GM19395 (cell line): Measurements from ENCODE around the gene SEC23A.
"Not testable (repeated sequence)": the region's sequence is repeated elsewhere in the genome, so short reads cannot be mapped to it uniquely, and the experiment has no call there.

Experiments used
- ATAC-seq: cut with Tn5 transposase; IDR thresholded peaks from one replicate; pipeline ENCODE4 v1.9.1; 2021; ENCODE audit warnings: mild to moderate bottlenecking, moderate library complexity; ENCODE audit not compliant: unreplicated experiment

Gene SEC23A

DNA sequence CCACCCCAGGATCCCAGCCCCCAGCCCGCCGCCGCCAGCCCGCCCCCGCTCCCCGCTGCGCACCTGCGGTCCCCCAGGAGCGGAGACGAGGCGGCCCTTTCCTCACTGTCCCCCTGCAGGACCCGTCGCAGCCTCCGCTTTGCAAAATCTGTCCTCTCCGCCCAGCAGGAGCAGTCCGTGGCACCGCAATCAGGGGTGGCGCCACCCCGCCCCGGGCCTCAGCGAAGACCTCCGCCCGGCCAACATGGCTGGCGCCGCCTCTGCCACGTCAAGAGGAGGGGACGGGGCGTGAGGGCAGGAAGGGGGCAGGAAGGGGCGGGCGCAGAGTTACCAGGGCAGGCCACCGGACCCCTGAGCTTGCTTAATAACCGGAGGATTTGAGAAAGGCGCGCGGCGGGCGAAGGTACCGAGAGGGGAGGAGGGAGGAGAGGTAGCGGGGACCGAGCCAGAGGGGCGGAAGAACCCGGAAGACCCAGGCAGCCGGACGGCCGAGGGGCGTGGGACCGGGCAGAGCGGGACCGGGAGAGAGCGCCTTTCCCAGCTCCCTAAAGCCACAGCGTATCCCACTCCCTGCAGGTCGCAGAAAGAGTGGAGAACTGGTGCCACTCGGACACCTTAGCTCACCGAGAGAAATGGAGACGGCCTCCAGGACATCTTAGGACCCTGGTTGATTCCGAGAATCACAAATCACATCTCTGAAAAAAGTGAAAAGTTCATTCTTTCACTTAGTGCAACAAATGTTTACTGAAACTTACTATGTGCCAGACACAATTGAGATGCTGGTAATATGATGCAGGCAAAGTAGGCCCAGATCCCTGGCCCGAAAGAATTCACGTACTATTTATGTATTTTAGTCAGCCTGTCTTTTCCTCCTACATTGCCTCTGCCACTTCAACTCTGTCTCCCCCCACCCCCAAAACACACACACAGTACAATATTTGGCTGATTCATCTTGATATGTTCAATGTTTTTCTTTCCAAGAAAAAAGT, at the start of gene SEC23A:
SEC23A (minus strand) TSS at position 267 of the 989 bp plus-strand sequence. CDS start 7,117 bp downstream, outside the sequence.
- peak; percentile 87 for ATAC-seq

DNA sequence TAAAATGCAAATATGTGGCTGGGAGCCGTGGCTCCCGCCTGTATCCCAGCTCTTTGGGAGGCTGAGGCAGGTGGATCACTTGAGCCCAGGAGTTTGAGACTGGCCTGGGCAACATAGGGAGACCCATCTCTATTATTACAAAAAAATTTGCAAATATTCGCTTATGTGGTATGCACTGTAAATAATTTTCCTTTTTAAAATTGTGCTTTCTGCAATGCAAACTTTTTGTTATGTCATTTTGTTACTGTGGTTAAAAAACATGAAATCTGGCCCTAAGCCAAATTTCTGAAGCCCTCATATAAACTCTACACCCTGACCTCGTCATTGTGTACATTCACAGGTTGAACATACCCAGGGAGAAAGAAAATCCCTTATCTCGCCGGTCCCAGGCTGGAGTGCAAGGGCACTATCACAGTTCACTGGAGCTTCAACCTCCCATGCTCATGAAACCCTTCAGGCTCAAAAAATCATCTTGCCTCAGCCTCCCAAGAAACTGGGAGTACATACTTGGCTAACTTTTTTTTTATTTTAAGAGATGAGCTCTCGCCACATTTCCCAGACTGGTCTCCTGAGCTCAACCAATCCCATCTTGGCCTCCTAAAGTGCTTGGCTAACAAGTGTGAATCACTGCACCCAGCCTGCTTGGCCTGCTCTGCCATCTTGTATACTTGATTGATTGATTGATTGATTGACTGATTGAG, 42.4 kb upstream of the SEC23A start:
- no peak for ATAC-seq

DNA sequence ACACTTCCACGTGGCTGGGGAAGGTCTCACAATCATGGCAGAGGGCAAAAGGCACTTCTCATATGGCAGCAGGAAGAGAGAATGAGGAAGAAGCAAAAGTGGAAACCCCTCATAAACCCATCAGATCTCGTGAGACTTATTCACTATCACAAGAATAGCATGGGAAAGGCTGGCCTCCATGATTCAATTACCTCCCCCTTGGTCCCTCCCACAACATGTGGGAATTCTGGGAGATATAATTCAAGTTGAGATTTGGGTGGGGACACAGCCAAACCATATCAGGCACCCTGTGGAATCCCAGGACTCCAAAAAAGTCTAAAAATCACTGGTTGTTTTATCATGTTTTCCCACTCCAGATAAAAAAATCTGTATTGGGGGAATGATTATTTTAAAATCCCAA, 40.2 kb upstream of the SEC23A start:
- ATAC-seq, result not testable (repeated sequence)

DNA sequence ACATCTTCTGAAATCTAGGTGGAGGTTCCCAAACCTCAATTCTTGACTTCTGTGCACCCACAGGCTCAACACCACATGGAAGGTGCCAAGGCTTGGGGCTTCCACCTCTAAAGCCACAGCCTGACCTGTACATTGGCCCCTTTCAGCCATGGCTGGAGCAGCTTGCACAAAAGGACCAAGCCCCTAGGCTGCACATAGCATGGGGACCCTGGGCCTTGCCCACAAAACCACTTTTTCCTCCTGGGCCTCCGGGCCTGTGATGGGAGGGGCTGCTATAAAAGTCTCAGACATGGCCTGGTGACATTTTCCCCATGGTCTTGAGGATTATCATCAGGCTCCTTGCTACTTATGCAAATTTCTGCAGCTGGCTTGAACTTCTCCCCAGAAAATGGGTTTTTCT, 38.6 kb upstream of the SEC23A start:
- not testable (repeated sequence) for ATAC-seq

DNA sequence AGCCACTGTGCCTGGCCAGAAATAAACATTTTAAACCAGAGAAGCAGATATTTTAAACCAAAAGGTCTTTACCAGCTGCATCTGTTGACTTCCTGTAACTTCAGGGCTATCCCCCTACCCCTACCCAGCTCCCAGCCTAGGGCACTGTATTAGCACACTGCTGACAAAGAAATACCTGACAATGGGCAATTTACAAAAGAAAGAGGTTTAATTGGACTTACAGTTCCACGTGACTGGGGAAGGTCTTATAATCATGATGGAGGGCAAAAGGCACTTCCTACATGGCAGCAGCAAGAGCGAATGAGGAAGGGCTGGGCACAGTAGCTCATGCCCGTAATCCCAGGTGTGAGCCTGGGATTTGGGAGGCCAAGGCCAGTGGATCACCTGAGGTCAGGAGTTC, 37.1 kb upstream of the SEC23A start:
- ATAC-seq, result no peak

DNA sequence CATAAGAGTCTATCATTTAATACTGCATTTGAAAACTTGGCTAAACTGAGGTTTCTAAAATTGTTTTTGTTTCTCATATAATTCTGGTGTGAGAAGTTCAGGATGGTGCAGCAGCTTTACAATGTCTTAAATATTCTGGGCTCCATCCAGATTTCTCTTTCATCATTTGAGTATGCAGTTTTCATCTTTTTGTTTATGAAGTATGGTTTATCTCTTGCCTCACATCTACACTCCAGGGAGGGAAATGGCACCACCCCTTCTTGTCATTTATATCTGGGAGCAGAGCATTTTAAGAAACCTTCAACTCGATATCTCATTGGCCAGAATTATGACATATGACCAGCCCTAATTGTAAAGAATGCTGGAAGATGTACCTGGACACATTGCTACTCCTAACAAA, 35.4 kb upstream of the SEC23A start:
- no peak for ATAC-seq

DNA sequence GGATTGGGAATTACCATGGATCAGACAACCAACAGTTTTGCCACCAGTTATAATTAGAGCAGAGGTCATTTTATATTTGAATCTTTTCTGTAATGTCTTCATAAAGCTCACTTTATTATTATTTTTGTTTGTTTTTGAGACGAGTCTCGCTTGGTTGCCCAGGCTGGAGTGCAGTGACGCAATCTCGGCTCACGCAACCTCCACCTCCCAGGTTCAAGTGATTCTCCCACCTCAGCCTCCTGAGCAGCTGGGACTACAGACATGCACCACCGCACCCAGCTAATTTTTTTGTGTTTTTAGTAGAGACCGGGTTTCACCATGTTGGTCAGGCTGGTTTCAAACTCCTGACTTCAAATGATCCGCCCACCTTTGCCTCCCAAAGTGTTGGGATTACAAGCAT, 34.8 kb upstream of the SEC23A start:
- not testable (repeated sequence) for ATAC-seq

DNA sequence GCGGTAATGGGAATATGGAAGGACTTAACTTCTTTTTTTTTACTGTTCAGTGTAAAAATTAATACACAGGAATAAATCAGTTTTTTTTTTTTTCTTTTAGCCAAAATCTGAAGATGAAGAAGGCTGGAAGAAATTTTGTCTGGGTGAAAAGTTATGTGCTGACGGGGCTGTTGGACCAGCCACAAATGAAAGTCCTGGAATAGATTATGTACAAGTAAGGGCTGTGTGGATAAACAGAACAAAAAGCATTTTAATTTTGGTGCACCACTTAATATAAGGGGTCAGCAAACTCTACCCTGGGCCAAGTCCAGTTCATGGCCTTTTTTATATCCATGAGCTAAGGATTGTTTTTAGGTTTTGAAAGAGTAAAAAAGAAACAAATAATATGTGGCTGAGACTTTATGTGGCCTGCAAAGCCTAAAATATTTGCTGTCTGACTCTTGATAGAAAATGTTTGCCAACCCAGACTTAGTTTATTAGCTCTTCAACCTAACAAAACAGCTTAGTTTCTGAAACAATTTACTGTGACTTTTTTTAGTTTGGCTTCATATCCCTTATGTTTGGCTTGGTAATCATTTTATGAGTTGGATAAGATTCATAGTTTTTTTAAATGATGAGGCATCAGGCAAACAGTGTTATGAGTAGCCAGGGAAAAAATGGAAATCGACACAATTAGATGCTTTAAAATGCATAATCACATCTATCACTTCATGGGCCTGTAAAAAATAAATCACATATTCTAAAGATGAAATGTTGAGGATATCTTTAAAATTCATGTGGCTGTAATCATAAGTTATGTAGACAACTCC, 19.5 kb upstream of the SEC23A start:
- ATAC-seq, result no peak

DNA sequence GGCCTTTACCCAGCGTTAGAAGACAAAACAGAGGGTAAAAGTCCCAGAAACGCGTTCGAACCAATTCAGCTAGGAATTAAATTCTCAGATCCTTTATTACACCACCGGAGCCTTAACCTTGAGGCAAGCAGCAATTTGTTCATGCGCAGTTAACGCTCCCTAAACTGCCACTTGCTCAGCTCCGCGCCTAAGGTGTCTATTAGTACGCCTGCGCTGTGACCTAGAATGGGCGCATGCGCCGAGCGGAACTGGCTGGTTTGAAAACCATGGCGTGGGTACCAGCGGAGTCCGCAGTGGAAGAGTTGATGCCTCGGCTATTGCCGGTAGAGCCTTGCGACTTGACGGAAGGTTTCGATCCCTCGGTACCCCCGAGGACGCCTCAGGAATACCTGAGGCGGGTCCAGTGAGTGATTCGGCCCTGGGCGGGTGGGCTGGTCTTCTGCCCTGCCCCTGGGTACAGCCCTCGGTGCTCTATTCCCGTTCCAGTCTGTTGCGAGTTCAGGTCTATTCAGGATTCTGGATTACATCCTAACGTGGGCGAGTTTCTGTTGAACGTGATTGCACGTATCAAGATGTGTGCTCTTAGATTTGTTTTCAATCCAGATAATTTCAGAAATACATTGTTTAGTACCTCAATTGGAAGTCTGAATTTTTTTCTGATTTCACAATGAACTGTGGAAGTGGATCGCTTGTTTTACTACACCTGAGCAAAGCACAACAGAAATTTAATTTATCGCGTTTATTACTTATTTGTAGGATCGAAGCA, 11.2 kb upstream of the SEC23A start, which contains the start of gene GEMIN2:
GEMIN2 (plus strand) TSS at position 251 of the 766 bp plus-strand sequence; CDS start at position 267, 16 bp downstream.
- ATAC-seq, result peak; percentile 87

DNA sequence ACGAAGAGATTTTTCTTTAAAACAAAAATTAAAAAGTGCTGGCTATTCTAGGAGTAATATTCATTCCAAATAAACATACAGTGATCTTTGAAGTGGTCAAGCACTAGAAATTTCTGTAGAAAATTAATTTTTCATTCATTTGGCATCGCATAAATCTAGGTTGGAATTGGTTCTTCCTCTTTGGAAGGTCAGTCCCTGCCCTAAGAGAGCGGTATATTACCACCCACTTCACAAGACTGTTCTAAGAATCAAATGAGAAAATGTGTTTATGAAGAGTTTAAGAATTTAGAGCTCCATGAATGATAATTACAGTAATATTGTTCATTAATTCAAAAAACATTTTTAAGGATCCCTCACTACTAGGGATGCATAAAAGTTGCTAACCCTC, 10.6 kb upstream of the SEC23A start:
- ATAC-seq, result no peak

DNA sequence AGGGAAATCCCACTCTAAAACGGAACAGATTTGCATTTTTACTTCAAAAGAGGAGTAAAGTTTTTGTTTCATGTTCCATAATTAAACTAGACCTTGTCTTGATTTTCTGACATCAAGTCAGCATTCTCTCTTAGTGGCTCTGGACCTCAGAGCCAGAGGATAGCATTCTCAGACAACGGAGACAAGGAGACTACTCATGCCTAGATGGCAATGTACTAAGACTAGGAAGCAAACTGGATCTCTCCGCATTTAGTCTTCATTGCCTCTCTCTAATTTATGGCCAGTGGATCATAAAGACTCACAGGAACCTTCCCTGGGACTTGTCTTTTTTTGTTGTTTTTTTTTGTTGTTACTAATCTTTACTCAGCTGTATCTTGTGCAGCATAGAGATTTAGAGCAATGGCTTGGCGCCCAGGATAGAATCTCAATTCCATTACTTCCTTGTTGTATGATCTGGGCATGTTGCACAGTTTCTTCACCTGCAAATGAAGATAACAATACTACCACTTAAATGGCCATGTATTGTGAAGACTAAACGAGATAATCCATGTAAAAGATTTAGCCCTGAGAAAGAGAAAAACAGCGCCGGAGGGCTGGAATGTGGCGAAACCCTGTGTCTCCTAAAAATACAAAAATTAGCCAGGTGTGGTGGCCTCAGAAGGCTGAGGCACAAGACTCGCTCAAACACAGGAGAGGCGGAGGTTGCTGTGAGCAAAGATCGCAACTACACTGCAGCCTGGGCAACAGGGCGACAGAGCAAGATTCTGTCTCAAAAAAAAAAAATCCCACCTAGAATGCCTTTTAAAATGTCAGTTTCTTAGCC, 7.1 kb upstream of the SEC23A start:
- no peak for ATAC-seq

DNA sequence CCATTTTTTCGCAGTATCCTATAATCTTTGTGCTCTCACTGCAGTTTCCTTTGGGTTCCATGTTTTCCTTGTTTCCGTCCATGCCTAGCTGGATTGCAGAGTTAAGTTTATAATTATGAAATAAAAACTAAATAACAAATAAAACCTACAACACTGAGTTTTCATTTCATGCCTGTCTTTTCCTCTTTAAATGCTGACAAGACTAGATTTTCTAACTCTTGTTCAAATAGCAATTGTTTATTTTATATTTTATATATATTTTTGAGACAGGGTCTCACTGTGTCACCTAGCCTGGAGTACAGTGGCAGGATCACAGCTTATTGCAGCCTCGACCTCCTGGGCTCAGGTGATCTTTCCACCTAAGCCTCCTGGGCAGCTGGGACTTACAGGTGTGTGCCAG, 5.8 kb upstream of the SEC23A start:
- ATAC-seq, result no peak

DNA sequence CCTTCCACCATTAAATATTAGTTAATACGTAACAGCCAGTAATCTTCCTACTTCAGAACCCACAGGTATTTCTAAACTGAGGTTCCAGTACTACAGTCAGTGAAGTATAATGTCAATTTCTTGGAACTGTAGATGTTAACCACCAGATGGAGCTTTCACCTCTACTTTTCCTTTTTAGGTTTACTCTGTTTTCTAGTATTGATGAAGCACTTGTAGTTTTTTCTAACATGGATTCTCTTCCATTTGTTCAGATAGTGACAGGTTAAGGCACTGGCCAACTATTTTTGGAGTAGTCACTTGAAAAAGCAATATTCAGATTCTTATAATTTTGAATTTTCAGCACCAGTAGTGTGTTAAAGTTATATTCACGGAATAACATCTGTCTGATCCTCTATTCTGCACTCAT, 4.6 kb upstream of the SEC23A start:
- peak; percentile 35 for ATAC-seq

DNA sequence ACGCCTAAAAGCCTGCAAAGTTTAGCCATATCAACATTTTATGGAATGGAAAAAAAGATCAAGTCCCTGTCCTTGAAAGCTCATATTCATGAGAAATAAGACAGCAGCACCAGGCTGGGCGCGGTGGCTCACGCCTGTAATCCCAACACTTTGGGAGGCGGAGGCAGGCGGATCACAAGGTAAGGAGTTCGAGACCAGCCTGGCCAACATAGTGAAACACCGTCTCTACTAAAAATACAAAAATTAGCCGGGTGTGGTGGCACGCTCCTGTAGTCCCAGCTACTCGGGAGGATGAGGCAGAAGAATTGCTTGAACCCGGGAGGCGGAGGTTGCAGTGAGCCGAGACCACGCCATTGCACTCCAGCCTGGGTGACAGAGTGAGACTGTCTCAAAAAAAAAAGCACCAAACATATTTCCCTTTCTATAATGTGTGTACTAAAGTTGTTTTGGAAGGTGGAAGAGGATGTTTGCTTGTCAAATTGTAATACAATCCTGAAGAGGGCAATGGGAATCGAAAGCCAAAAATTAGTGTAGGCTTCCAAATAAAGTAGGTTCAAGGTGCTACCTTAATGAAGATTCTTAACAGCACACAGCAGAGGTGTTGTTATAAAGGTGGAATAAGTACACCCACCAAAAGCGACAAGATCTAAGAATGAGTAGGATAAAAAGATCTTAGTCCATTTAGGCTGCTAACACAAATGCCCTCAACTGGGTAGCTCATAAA, 1.2 kb upstream of the SEC23A start:
- ATAC-seq, result not testable (repeated sequence)

DNA sequence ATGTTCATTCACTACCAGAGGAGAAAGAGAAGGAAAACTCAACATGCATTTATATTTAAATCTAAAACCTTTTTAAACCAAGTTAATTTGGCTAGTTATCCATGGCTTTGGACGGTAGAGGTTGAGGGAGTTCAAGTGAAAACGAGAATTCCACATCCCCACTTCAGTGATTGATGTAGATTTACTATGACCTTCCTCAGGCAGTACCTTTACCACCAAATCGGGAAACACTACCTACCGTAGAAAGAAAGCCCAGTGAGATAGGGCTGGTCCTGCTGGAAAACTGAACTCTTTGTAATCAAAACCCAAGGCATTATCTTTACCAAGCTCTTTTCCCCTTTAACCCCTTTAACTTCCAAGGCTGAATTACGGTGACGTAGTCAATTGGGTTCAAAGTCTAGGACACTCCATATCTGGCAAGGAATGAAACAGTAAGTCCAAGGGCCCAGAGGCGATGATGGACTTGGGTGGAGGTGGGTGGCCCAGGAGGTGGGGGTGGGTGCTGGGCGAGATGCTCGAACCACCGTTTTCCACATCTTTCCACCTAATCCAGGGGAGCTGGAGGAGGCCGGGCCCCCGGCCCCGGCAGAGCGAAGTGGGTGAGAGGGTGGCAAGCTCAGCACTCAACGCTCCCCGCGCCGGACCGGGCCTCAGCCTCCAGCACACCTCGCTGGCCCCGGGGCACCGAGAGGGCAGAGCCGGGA, 618 bp downstream of the SEC23A start:
- ATAC-seq, result peak; percentile 26

DNA sequence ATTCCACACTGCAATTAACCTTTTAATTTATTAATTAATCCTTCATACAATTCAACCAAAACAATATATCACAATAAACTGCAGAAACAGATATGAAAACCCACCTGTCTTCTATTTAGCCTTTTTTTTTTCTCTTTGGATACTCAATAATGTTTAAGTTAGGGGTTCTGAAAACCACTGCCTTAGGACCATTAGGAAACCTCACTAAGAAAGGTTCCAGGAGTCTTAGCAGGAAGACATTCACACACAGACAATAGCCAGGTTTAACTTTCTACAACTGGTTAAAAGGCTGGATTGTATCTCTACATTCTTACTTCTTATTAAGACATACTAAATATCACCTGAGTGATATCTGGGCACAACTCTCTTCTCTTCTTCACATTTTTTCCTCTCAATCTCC, 3.3 kb downstream of the SEC23A start:
- ATAC-seq, result no peak

DNA sequence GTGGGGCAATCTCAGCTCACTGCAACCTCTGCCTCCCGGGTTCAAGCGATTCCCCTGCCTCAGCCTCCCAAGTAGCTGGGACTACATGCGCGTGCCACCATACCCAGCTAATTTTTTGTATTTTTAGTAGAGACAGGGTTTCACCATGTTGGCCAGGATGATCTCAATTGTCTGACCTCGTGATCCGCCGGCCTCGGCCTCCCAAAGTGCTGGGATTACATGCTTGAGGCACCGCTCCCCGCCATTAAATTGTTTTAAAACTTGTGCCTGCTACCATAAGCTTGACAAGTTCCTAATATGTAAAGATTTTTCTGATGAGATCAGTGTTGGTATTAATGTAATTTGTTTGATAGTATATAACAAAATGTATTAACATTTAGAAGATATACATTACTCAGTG, 3.8 kb downstream of the SEC23A start:
- not testable (repeated sequence) for ATAC-seq

DNA sequence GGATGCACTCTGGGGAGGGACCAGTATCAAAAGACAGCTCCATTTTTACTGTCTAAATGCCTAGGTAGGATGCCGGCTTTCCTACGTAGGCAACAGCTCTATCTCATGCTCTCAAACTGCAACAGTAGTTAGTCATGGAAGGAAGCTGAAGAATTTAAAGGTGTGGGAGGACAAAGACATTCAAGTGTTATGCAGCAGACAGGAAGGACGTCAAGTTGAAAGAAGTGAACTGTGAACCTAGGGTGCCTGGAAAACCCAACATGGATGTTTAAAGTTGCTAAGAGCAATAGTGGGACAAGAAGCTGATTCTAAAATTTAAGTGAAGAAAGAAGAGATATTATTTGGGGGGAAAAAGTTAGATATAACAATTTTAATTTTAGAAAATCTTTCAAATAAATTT, 5.9 kb downstream of the SEC23A start:
- ATAC-seq, result no peak
